Parathyroid adenoma (tissue), 2 donors: ENCODE results near the gene ANO2.

Experiments used
- H2AFZ ChIP-seq: fragments of 300-600 bp; sonication (generic); one replicate; pipeline ENCODE4 v1.7.0; 2017; ENCODE audit warnings: antibody characterized with exemption, mild to moderate bottlenecking
- H3K27ac ChIP-seq: fragments of 300-600 bp; sonication (generic); one replicate; pipeline ENCODE4 v1.7.0; 2017
- H3K27me3 ChIP-seq: fragments of 300-600 bp; sonication (generic); one replicate; pipeline ENCODE4 v1.7.0; 2017; ENCODE audit warnings: low read length; ENCODE audit not compliant: control insufficient read depth, insufficient read depth
- H3K36me3 ChIP-seq: fragments of 300-600 bp; sonication (generic); one replicate; pipeline ENCODE4 v1.7.0; 2017; ENCODE audit warnings: low read length; ENCODE audit not compliant: control insufficient read depth, insufficient read depth
- H3K4me1 ChIP-seq: fragments of 300-600 bp; sonication (generic); one replicate; pipeline ENCODE4 v1.7.0; 2017; ENCODE audit warnings: control low read depth
- H3K4me2 ChIP-seq: fragments of 300-600 bp; sonication (generic); one replicate; pipeline ENCODE4 v1.7.0; 2017; ENCODE audit warnings: low read length
- H3K4me3 ChIP-seq: fragments of 300-600 bp; sonication (generic); one replicate; pipeline ENCODE4 v1.7.0; 2017; ENCODE audit warnings: low read depth, low read length
- H3K79me2 ChIP-seq: fragments of 300-600 bp; sonication (generic); one replicate; pipeline ENCODE4 v1.7.0; 2017; ENCODE audit warnings: control low read depth
- H3K9ac ChIP-seq: fragments of 300-600 bp; sonication (generic); one replicate; pipeline ENCODE4 v1.7.0; 2017; ENCODE audit warnings: mild to moderate bottlenecking
- H3K9me3 ChIP-seq: fragments of 300-600 bp; sonication (generic); one replicate; pipeline ENCODE4 v1.7.0; 2017; ENCODE audit warnings: low read length; ENCODE audit not compliant: control insufficient read depth
- TF ChIP-seq, protein P1 (sequence below): fragments of 300-600 bp; sonication (generic); IDR thresholded peaks from one replicate; pipeline ENCODE4 v1.7.0; 2017; ENCODE audit warnings: antibody characterized with exemption, mild to moderate bottlenecking
- donor health status: primary hyperparathyroidism.

Gene ANO2

DNA sequence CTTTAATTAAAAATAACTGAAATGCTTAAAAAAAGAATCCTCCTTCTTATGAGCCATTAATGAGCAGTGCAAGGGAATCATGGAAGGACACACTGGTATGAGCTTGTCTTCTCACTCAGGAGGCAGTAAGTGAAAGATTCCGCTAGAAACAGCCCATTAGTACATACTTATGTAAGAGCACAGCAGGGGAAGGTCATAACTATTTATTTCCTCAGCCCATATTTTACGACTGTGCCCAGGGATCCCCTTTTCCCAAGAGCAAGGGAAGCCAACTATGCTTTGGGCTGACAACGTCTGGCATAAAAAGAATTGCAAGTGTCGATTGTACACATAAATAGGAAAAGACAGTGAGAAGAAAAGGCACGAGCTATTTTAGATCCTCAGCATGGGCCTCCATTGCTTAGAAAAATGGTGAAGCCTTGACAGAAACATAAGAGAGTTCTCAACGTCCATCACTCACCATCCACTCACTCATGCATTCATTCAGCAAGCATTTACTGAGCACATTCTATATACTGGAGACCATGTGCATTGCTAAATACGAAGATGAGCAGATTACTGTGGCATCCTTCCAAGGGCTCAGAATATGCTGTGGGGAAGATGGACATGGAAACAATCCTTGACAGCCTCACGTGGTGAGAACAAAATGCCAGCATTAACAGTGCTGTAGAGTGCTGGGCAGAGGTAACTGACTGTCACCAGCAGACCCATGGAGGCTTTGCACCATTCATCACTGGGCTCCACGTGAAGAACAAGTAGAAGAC, 360.5 kb downstream of the ANO2 start:
- Histone ChIP-seq H3K9ac (no peak overlapping the region), H3K4me2 (no peak overlapping the region), H3K27ac (no peak overlapping the region), H3K9me3 (no peaks in the 10 kb centered on the region), H3K4me3 (no peak overlapping the region), H2AFZ (no peak overlapping the region), H3K4me1 (no peaks in the 10 kb centered on the region), H3K27me3 (no peaks in the 10 kb centered on the region), H3K36me3 (no peaks in the 10 kb centered on the region), H3K79me2 (no peaks in the 10 kb centered on the region)
- TF ChIP-seq, protein P1, sequence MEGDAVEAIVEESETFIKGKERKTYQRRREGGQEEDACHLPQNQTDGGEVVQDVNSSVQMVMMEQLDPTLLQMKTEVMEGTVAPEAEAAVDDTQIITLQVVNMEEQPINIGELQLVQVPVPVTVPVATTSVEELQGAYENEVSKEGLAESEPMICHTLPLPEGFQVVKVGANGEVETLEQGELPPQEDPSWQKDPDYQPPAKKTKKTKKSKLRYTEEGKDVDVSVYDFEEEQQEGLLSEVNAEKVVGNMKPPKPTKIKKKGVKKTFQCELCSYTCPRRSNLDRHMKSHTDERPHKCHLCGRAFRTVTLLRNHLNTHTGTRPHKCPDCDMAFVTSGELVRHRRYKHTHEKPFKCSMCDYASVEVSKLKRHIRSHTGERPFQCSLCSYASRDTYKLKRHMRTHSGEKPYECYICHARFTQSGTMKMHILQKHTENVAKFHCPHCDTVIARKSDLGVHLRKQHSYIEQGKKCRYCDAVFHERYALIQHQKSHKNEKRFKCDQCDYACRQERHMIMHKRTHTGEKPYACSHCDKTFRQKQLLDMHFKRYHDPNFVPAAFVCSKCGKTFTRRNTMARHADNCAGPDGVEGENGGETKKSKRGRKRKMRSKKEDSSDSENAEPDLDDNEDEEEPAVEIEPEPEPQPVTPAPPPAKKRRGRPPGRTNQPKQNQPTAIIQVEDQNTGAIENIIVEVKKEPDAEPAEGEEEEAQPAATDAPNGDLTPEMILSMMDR, result no peak

DNA sequence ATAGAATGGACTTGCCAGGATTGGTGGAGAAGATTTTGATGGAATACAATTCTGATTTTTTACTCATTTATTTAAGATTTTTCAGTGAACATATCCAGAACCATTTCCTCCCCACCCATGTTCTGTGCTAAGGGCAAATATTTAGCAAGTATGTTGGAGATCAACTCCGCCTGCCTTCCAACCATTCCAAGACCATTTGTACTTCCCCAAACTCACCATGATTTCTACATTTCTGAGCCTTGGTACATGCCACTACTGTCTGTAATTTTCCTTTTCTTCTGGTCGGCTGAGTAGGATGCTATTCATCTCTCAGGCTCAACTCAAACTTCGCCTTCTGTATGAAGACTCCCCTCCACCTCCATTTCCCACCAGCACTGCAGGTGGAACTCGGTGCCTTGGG, 362.5 kb downstream of the ANO2 start:
- Histone ChIP-seq H3K4me3 (no peak overlapping the region), H3K9me3 (no peaks in the 10 kb centered on the region), H3K27me3 (no peaks in the 10 kb centered on the region), H3K4me2 (no peak overlapping the region), H3K4me1 (no peaks in the 10 kb centered on the region), H2AFZ (no peak overlapping the region), H3K36me3 (no peaks in the 10 kb centered on the region), H3K27ac (no peak overlapping the region), H3K79me2 (no peaks in the 10 kb centered on the region), H3K9ac (no peak overlapping the region)
- TF ChIP-seq, protein P1, result no peak

DNA sequence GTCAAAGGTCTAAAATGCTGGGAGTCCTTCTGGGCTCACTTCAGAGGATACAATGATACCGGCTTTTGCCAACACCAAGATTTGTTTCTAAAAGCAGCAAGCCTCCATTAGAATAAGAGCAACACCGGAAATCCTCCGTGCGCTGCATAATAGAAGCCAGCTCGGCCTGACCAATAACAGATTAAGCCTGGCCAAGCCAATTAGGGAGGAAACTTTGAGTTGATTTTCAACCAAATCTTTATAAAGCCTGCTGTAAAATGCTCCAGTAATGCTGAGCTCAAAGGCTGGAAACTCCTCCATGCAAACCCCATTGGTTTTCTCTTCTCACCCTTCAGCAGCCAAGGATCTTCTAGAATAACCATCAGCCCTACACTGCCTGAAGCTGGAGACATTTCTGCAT, 363.0 kb downstream of the ANO2 start:
- no peaks in the 10 kb centered on the region for H3K27me3 ChIP-seq
- no peaks in the 10 kb centered on the region for H3K36me3 ChIP-seq
- H3K27ac ChIP-seq, result no peak overlapping the region
- no peaks in the 10 kb centered on the region for H3K79me2 ChIP-seq
- no peaks in the 10 kb centered on the region for H3K9me3 ChIP-seq
- H3K4me3 ChIP-seq, result no peak overlapping the region
- no peak overlapping the region for H2AFZ ChIP-seq
- TF ChIP-seq, protein P1, result no peak
- H3K4me2 ChIP-seq, result no peak overlapping the region
- no peaks in the 10 kb centered on the region for H3K4me1 ChIP-seq
- H3K9ac ChIP-seq, result no peak overlapping the region

DNA sequence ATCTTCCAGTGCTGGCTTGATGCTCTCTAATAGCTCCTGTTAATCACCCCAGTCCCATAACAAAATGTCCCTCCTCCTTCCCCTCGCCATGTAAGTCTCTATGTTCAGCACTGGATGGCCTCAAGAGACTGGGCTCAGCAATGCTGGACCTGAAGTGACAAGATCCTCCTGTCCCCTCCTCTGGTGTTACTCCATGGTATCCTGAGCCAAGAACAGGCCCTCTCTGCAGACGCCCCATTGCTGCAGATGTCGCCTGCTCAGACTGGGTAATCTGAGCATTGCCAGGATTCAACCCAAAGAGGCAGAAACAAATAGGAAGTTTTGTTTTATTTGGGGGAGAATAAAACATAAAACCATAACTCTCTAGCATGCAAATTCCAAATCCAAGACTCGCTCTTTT, 363.4 kb downstream of the ANO2 start:
- H3K4me3 ChIP-seq, result no peak overlapping the region
- TF ChIP-seq, protein P1, result no peak
- H3K4me1 ChIP-seq, result no peaks in the 10 kb centered on the region
- H3K27ac ChIP-seq, result no peak overlapping the region
- H3K79me2 ChIP-seq, result no peaks in the 10 kb centered on the region
- H3K9ac ChIP-seq, result no peak overlapping the region
- H3K9me3 ChIP-seq, result no peaks in the 10 kb centered on the region
- H3K27me3 ChIP-seq, result no peaks in the 10 kb centered on the region
- H3K4me2 ChIP-seq, result no peak overlapping the region
- no peak overlapping the region for H2AFZ ChIP-seq
- no peaks in the 10 kb centered on the region for H3K36me3 ChIP-seq

DNA sequence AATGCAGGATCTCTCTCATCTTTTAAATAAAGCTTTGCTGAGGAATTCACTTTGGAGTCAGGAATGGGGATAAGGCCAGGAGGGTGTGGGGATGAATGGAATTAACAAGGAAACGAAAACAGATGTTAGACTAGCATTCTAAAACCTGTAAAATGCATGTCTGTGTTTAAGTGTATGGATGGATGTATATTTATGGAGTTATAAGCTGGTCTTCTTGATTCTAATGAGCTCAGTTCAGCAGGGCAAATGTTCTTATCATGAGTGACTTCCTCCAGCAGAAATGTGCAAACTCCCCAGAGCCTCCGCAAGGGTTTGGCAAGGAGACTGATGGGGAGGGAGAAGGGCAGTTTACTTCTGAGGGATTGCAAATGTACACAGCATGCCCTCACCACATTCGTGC, 364.0 kb downstream of the ANO2 start:
- Histone ChIP-seq H3K36me3 (no peaks in the 10 kb centered on the region), H3K4me1 (no peaks in the 10 kb centered on the region), H3K4me3 (no peak overlapping the region), H3K9me3 (no peaks in the 10 kb centered on the region), H3K4me2 (no peak overlapping the region), H3K27me3 (no peaks in the 10 kb centered on the region), H3K9ac (no peak overlapping the region), H3K79me2 (no peaks in the 10 kb centered on the region), H2AFZ (no peak overlapping the region), H3K27ac (no peak overlapping the region)
- TF ChIP-seq, protein P1, result no peak
